SH-SY5Y (cell line): ENCODE data around the gene CYP11A1.

Experiments
- GATA2 ChIP-seq: IDR thresholded peaks from 2 replicates; pipeline ENCODE4 v1.6.1; 2011; ENCODE audit warnings: mild to moderate bottlenecking, low read depth, low read length
- GATA3 ChIP-seq: IDR thresholded peaks from 2 replicates; pipeline ENCODE4 v1.6.1; 2011; ENCODE audit warnings: low read depth, mild to moderate bottlenecking, low read length, moderate library complexity

DNA sequence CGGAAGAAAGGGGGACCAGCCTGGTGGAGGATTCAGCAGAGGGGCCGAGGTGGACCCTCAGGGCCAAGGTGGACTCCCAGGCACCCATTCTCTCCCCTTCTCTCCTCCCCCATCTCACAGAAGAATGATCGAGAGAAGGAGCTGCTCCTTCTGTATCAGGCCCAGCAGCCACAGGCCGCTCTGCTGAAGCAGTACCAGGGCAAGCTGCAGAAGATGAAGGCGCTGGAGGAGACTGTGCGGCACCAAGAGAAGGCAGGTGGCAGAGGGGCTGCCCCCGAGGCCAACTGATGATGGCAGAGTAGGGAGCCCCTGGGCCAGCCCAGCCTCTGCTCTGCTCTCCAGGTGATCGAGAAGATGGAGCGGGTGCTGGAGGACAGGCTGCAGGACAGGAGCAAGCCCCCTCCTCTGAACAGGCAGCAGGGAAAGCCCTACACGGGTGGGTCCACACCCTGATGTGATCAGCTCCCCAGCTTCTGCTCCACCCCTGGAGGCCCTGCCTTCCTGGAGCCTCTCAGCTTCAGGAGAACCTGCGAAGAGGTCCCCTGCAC is 36.5 kb downstream of the CYP11A1 start:
- TF ChIP-seq GATA3 (no peak), GATA2 (no peak)
